GM23338 (cell line): ENCODE measurements around the gene SUPV3L1. TPM values are rescaled to one million over a fixed set of nuclear protein-coding genes. Genes with fewer than 3 reads are reported as not detected.

ENCODE experiments used
- ATAC-seq: fragments of 200-7000 bp; cut with Tn5 transposase; 3 replicates; pipeline ENCODE4 v1.9.1; 2020
- DNase-seq: peaks from one replicate; pipeline ENCODE4 v3.0.0-alpha.2; 2015; ENCODE audit warnings: low spot score
- H2AFZ ChIP-seq: fragments of 200-600 bp; sonication (generic); 2 replicates; pipeline ENCODE4 v1.8.0; 2016; ENCODE audit warnings: antibody characterized with exemption, mild to moderate bottlenecking, moderate library complexity
- H3F3A ChIP-seq: fragments of 200-600 bp; sonication (generic); replicated peaks from 2 replicates; pipeline ENCODE4 v1.8.0; 2017; ENCODE audit warnings: antibody characterized with exemption, mixed run types, low read depth
- H3K27ac ChIP-seq: fragments of 200-600 bp; sonication (generic); 2 replicates; pipeline ENCODE4 v1.6.1; 2016; ENCODE audit warnings: low read depth
- H3K27me3 ChIP-seq: fragments of 200-600 bp; sonication (generic); 2 replicates; pipeline ENCODE4 v1.8.0; 2016; ENCODE audit warnings: mild to moderate bottlenecking, mixed run types, moderate library complexity; ENCODE audit not compliant: insufficient read depth
- H3K36me3 ChIP-seq: fragments of 200-600 bp; sonication (generic); 2 replicates; pipeline ENCODE4 v1.8.0; 2016; ENCODE audit warnings: mild to moderate bottlenecking; ENCODE audit not compliant: insufficient read depth
- H3K4me1 ChIP-seq: fragments of 200-600 bp; sonication (generic); 2 replicates; pipeline ENCODE4 v1.8.0; 2016; ENCODE audit warnings: mild to moderate bottlenecking, moderate library complexity; ENCODE audit not compliant: insufficient read depth
- H3K4me2 ChIP-seq: fragments of 200-600 bp; sonication (generic); 2 replicates; pipeline ENCODE4 v1.7.1; 2017; ENCODE audit warnings: mixed run types
- H3K4me3 ChIP-seq: fragments of 200-600 bp; sonication (generic); 2 replicates; pipeline ENCODE4 v1.6.1; 2016; ENCODE audit warnings: mixed run types
- H3K79me2 ChIP-seq: fragments of 200-600 bp; sonication (generic); replicated peaks from 2 replicates; pipeline ENCODE4 v1.8.0; 2017; ENCODE audit warnings: mild to moderate bottlenecking; ENCODE audit not compliant: insufficient read depth
- H3K9me2 ChIP-seq: fragments of 200-600 bp; sonication (generic); 2 replicates; pipeline ENCODE4 v1.8.0; 2017; ENCODE audit not compliant: insufficient read depth
- H4K20me1 ChIP-seq: fragments of 200-600 bp; sonication (generic); replicated peaks from 2 replicates; pipeline ENCODE4 v1.8.0; 2017; ENCODE audit warnings: mild to moderate bottlenecking; ENCODE audit not compliant: insufficient read depth
- H3K27ac Mint-ChIP-seq: 2 replicates; pipeline ENCODE4 v1.8.0; 2020; ENCODE audit warnings: inconsistent platforms, mild to moderate bottlenecking, moderate library complexity, mixed read lengths
- H3K27me3 Mint-ChIP-seq: 3 replicates; pipeline ENCODE4 v1.8.0; 2022; ENCODE audit warnings: low read depth, mild to moderate bottlenecking, moderate library complexity, mixed read lengths, inconsistent platforms; ENCODE audit not compliant: insufficient read depth, poor library complexity
- H3K36me3 Mint-ChIP-seq: 3 replicates; pipeline ENCODE4 v1.8.0; 2021; ENCODE audit warnings: low read depth, mild to moderate bottlenecking, inconsistent platforms, moderate library complexity, mixed read lengths
- H3K4me1 Mint-ChIP-seq: 3 replicates; pipeline ENCODE4 v1.8.0; 2020; ENCODE audit warnings: mild to moderate bottlenecking, inconsistent platforms, mixed read lengths
- H3K4me3 Mint-ChIP-seq: 3 replicates; pipeline ENCODE4 v1.8.0; 2021; ENCODE audit warnings: moderate library complexity, mild to moderate bottlenecking, inconsistent platforms, mixed read lengths
- H3K9me3 Mint-ChIP-seq: 3 replicates; pipeline ENCODE4 v1.8.0; 2020; ENCODE audit warnings: moderate library complexity, mild to moderate bottlenecking, inconsistent platforms, mixed read lengths
- CREB1 ChIP-seq: fragments of 250-450 bp; sonication (Bioruptor Pico); IDR thresholded peaks from 2 replicates; pipeline ENCODE4 v1.5.0; 2020; ENCODE audit warnings: low read depth, mild to moderate bottlenecking, moderate library complexity
- CTCF ChIP-seq, 2 experiments: fragments of 200-600 bp in 1 of 2; sonication (generic) in 1 of 2; conservative IDR thresholded peaks; 2 replicates each; pipeline versions ENCODE4 v1.5.1 to v1.6.1; 2016 to 2017; ENCODE audit warnings: antibody characterized with exemption in 2 of 2, low read depth in 2 of 2, mild to moderate bottlenecking in 2 of 2, moderate library complexity in 1 of 2
- ETS1 ChIP-seq: IDR thresholded peaks from 2 replicates; pipeline ENCODE4 v1.6.1; 2016; ENCODE audit warnings: antibody characterized with exemption
- EZH2phosphoT487 ChIP-seq: fragments of 200-600 bp; sonication (generic); IDR thresholded peaks from one replicate; pipeline ENCODE4 v1.8.1; 2018; ENCODE audit warnings: antibody characterized with exemption; ENCODE audit not compliant: unreplicated experiment
- REST ChIP-seq: IDR thresholded peaks from one replicate; pipeline ENCODE4 v1.6.1; 2018; ENCODE audit warnings: antibody characterized with exemption; ENCODE audit not compliant: unreplicated experiment
- STAT1 ChIP-seq: IDR thresholded peaks from one replicate; pipeline ENCODE4 v1.6.1; 2016; ENCODE audit warnings: antibody characterized with exemption; ENCODE audit not compliant: unreplicated experiment
- ZNF114 ChIP-seq: fragments of 250-450 bp; sonication (Bioruptor Pico); IDR thresholded peaks from 2 replicates; pipeline ENCODE4 v1.5.0; 2020; ENCODE audit warnings: mild to moderate bottlenecking, moderate library complexity
- ZNF331 ChIP-seq: fragments of 250-450 bp; sonication (Bioruptor Pico); IDR thresholded peaks from 2 replicates; pipeline ENCODE4 v1.5.0; 2020; ENCODE audit warnings: low read depth, mild to moderate bottlenecking, moderate library complexity
- ZNF462 ChIP-seq: fragments of 250-450 bp; sonication (Bioruptor Pico); IDR thresholded peaks from 2 replicates; pipeline ENCODE4 v1.5.0; 2020; ENCODE audit warnings: mild to moderate bottlenecking, moderate library complexity
- polyA plus RNA-seq: library from polyadenylated mRNA; unstranded; fragments of >200 nt; fragmentation: Nextera tagmentation; extraction: Ambion mirVana; gene quantifications from 2 replicates; pipeline ENCODE4 v1.2.1, GENCODE V29; 2016
- total RNA-seq: library from RNA; depleted of rRNA; stranded (reverse); fragments of >200 nt; shearing (Covaris generic); gene quantifications from 2 replicates; pipeline ENCODE4 v1.2.3, GENCODE V29; 2014

The SUPV3L1 gene
- total and polyA plus RNA-seq, 2 experiments from 2014 or later, result 29.9 to 45.2 TPM

GRCh38 chr10:69168493-69168892 is 11.5 kb upstream of the SUPV3L1 start (continued):
- TF ChIP-seq ZNF462, result no peak
- TF ChIP-seq CREB1 (CRISPR knock-in tag), result no peak
- no peak for TF ChIP-seq EZH2phosphoT487
- no peak for TF ChIP-seq STAT1

GRCh38 chr10:69172241-69172982 is 7.6 kb upstream of the SUPV3L1 start:
- Histone ChIP-seq H3K9me2 (no peaks in the 10 kb centered on the region), H2AFZ (no peak overlapping the region), H3K27me3 (no peaks in the 10 kb centered on the region), H3K4me2 (no peak overlapping the region), H3K4me1 (no peaks in the 10 kb centered on the region), H3K27ac (no peak overlapping the region), H3K4me3 (no peak overlapping the region), H4K20me1 (0 out of 2 replicates have a peak, but pooled peaks cover 2% of the 10 kb centered on the region), H3F3A (no peaks in the 10 kb centered on the region), H3K79me2 (no peaks in the 10 kb centered on the region), H3K36me3 (peaks cover 7% of the 10 kb centered on the region; the same call in 1 of the 2 replicates)
- no peaks in the 10 kb centered on the region for H3K27me3 Mint-ChIP-seq
- 0 out of 3 replicates have a peak, but pooled peaks cover 2% of the 10 kb centered on the region for H3K9me3 Mint-ChIP-seq
- no peak overlapping the region for H3K4me3 Mint-ChIP-seq
- peaks cover 13% of the 10 kb centered on the region; the same call in 1 of the 3 replicates for H3K36me3 Mint-ChIP-seq
- H3K4me1 Mint-ChIP-seq, result no peaks in the 10 kb centered on the region
- ATAC-seq (no peak), DNase-seq (no peak)
- H3K27ac Mint-ChIP-seq, result no peak overlapping the region
- TF ChIP-seq ZNF331 (CRISPR knock-in tag), result no peak
- TF ChIP-seq ZNF114 (CRISPR knock-in tag), result no peak
- no peak for TF ChIP-seq ETS1
- no peak for TF ChIP-seq REST
- TF ChIP-seq STAT1, result no peak
- TF ChIP-seq CTCF (conservative IDR thresholded peaks at IDR 0.05; ENCODE audit: low read depth in 2 of 2), result no peak
